ENCODE results near the gene UBA1. TPM values are rescaled to one million over a fixed set of nuclear protein-coding genes. Genes with fewer than 3 reads are reported as not detected.

Gene UBA1
- total and polyA plus RNA-seq, 2 donors (not counting 3 experiments of a cell fraction or from before 2014, with no cell fraction given): 237 to 297 TPM

DNA sequence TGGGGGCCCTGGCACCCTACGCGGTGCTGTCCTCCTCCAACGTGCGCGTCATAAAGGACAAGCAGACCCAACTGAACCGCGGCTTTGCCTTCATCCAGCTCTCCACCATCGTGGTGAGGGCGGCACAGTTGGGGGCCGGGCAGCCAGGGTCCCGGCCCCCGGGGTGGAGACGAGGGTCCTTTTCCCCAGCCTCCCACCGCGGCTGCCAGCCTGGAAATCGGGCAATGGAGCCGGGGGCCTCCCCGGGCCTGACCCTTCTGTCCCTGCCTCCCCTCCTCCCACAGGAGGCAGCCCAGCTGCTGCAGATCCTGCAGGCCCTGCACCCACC lies 13.7 kb upstream of the UBA1 start:
- TF ChIP-seq MYC (IDR thresholded peaks at IDR 0.05; ENCODE audit: low read depth, low read length): no peak
- no peak for TF ChIP-seq POLR2AphosphoS5 (IDR thresholded peaks at IDR 0.05; ENCODE audit: insufficient read depth, low read depth, low read length)
- TF ChIP-seq CTCF (IDR thresholded peaks at IDR 0.05; ENCODE audit: extremely low read depth in 1 of 2, insufficient read depth in 1 of 2, low read depth in 1 of 2, low read length in 2 of 2): no peak
- TF ChIP-seq JUN (IDR thresholded peaks at IDR 0.05; ENCODE audit: borderline replicate concordance, insufficient read depth, insufficient read length, low read depth): no peak
- TF ChIP-seq MAX (IDR thresholded peaks at IDR 0.05; ENCODE audit: insufficient read depth, insufficient read length): no peak
- no peak for TF ChIP-seq GATA2 (IDR thresholded peaks at IDR 0.05; ENCODE audit: insufficient read depth, insufficient read length, low read depth, low read length)
- no peak for TF ChIP-seq EZH2 (IDR thresholded peaks at IDR 0.05; ENCODE audit: borderline replicate concordance, low read depth, low read length, severe bottlenecking)
- TF ChIP-seq POLR2A (IDR thresholded peaks at IDR 0.05; ENCODE audit: low read depth, low read length): no peak
- no peak for TF ChIP-seq FOS (IDR thresholded peaks at IDR 0.05; ENCODE audit: borderline replicate concordance, insufficient read depth, low read length)
- no peaks in the 10 kb centered on the region for H3K79me2 ChIP-seq (ENCODE audit: control insufficient read depth, insufficient read depth, low read length)
- no peak for FAIRE-seq
- H3K4me3 ChIP-seq (replicated peaks in 1 of 3; ENCODE audit: insufficient read depth in 1 of 3, low read depth in 1 of 3, low read length in 3 of 3): no peak overlapping the region
- H2AFZ ChIP-seq (ENCODE audit: low read depth, low read length): no peak overlapping the region
- H3K9ac ChIP-seq (replicated peaks; ENCODE audit: extremely low read depth, insufficient read depth, low read length): no peak overlapping the region
- H3K4me1 ChIP-seq (ENCODE audit: control insufficient read depth, extremely low read depth, insufficient read depth, low read length): no peaks in the 10 kb centered on the region
- no peaks in the 10 kb centered on the region for H3K9me1 ChIP-seq (replicated peaks; ENCODE audit: control insufficient read depth, extremely low read depth, insufficient read depth, low read length)
- H3K36me3 ChIP-seq (ENCODE audit: control insufficient read depth in 2 of 2, extremely low read depth in 1 of 2, insufficient read depth in 2 of 2, low read length in 2 of 2): peaks cover 0 to 41% of the 10 kb centered on the region in 2 experiments
- no peaks in the 10 kb centered on the region for H4K20me1 ChIP-seq (replicated peaks; ENCODE audit: control insufficient read depth, extremely low read depth, insufficient read depth, low read length)
- no peak overlapping the region for H3K27ac ChIP-seq (ENCODE audit: insufficient read depth, low read depth, low read length)
- intact Hi-C loops (cut with micrococcal nuclease): no loop called here
- CTCF ChIA-PET: no interaction called here
- no peak for DNase-seq (ENCODE audit: low read depth, low spot score)
- H3K4me2 ChIP-seq (ENCODE audit: insufficient read depth, low read length): no peak overlapping the region
- POLR2A ChIA-PET: no interaction called here
- dilution Hi-C loops (cut with MboI; ENCODE audit: extremely low pct_ligation_motif_present, low sequenced_read_pairs): no loop called here
- no peaks in the 10 kb centered on the region for H3K9me3 ChIP-seq (replicated peaks; ENCODE audit: control insufficient read depth, insufficient read depth, low read length)
- no TSS peak for BruUV-seq (replicated peaks)
- H3K27me3 ChIP-seq (ENCODE audit: control insufficient read depth in 2 of 2, insufficient read depth in 2 of 2, low read length in 2 of 2): no peaks in the 10 kb centered on the region

Data from endothelial cell of umbilical vein (primary cell).